ELR (cell line): ENCODE data around the gene HIP1.
"Not testable (repeated sequence)": the region's sequence is repeated elsewhere in the genome, so short reads cannot be mapped to it uniquely, and the experiment has no call there.

ENCODE experiments used
- DNase-seq: peaks from one replicate; pipeline ENCODE4 v3.0.0-alpha.2; 2015; ENCODE audit warnings: low read depth

HIP1 gene

DNA sequence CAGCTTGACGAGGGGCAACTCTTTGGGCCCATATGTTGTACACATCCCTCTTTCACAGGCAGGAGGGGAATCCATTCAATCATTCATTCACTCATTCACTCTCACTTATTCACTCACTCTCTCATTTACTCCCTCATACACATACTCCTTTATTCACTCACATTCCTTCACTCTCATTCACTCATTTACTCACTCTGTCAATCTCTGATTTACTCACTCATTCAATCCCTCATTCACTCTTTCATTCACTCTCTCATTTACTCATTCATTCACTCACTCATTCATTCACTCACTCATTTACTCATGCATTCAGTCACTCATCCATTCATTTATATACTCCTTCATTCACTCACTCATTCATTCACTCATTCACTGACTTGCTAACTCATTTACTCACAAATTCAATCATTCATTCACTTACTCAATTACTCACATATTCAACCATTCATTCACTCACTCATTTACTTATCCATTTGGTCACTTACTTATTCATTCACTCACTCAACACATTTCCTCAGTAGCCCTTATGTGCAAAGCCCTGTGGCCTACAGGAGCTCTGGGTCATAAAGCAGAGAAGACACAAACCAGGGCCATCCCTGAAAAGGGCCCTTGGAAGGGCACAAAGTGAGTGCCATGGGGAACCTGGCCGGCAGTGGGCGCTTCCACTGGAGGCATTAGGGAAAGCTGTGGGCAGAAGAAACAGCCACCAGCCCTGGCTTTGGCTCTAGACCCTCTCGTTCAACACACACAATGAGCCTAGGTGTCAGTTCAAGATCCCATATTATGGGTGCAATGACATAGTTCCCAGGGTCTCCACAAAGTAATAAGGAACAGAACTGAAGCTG, 26.0 kb downstream of the HIP1 start:
- no peak for DNase-seq

DNA sequence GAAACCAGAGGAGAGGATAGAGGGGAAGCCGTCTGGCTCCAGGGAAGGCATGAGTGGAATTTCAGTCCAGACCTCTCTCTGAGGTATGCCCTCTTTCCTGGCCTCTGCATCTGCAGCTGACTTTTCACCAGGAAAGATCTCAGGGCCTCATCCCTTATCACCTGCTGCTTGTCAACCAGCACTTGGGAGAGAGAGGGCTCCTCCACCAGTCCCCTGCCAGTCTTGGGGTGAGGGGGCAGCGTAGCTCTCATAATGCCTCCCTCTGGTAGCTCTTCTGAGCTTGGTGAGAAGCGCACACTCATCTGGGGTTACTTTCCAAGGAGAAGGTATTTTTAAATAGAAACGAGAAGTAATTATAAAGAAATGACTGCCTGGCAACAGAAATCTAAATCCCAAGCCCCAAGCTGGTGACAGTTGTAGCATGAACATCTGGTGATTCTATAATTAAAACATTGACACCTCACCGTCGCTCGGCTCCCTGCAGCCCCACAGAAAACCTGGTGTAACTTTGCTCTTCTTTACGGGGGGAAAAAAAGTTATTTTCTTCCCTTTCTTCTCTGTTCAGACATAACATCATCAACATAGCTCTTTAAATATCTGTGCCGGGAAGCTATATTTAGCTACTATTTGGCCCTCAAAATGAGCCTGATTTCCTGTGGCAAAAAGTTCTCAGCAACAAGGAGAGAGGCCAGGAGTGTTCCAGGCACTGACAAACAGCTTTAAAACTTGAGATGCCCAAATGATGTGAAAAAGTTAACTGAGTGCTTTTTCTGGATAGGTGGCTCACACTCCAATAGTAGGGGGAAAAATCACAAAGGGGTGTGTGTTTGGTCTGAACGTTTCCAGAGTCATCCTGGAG, 26.9 kb downstream of the HIP1 start:
- no peak for DNase-seq

DNA sequence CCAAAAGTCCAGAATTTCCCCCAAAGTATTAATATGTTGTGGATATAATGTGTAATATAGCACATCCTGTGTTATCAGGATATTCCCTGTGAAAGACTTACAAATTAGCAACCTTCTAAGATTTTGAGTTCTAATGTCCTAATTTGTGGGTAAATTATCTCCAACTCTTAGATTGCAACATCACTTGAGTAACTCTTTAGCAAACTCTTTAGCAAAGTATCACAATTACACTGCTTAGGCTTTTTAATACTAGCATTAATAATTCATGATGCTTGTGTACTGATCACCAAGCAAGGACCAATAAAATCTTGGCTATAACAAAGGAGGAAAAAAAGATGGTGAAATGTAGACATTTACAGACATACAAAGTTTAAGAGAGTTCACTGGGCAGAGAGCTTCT, 27.7 kb downstream of the HIP1 start:
- DNase-seq, result no peak

DNA sequence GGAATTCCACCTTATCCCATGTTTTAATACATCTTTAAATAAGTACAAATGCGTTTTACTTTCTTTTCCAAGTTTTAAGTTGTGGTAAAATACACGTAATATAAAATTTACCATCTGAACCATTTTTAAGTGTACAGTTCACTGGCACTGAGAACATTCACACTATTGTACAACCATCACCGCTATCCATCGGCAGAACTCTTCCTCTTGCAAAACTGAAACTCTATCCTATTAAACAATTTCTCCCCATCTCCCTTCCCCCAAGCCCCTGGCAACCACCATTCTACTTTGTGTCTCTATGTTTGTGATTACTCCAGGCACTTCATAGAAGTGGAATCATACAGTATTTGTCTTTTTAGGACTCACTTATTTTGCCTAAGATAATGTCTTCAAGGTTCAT, 33.8 kb downstream of the HIP1 start:
- no peak for DNase-seq

DNA sequence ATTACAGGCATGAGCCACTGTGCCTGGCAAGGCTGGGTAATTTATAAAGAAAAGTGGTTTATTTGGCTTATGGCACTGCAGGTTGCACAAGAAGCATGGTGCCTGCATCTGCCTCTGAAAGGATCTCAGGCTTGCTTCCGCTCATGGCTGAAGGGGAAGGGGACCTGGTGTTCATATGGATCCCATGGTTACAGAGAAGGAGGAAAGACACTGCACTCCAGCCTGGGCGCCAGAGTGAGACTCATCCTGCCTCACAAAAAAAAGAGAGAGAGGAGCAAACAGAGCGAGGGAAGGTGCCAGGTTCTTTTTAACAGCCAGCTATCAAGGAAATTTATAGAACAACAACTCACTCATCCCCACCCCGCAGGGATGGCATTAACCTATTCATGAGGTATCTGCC, 36.2 kb downstream of the HIP1 start:
- no peak for DNase-seq

DNA sequence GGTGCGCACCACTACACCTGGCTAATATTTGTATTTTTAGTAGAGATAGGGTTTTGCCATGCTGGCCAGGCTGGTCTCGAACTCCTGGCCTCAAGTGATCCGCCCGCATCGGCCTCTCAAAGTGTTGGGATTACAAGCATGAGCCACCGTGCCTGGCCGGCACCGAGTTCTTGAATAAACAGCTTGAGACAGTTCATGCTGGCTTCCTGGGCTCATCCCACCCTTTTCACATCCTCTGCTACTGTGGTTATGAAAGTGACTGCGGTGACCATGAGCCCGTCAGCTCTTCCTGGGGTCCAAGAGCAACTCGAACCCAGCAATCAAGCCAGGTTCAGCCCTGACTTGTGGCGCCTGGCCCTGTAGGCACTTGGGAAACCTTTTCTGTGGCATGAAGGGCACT, 38.7 kb downstream of the HIP1 start:
- no peak for DNase-seq

- DNase-seq, result no peak
Measured at GRCh38 chr7:75698358-75698757, 40.4 kb downstream of the HIP1 start.

DNA sequence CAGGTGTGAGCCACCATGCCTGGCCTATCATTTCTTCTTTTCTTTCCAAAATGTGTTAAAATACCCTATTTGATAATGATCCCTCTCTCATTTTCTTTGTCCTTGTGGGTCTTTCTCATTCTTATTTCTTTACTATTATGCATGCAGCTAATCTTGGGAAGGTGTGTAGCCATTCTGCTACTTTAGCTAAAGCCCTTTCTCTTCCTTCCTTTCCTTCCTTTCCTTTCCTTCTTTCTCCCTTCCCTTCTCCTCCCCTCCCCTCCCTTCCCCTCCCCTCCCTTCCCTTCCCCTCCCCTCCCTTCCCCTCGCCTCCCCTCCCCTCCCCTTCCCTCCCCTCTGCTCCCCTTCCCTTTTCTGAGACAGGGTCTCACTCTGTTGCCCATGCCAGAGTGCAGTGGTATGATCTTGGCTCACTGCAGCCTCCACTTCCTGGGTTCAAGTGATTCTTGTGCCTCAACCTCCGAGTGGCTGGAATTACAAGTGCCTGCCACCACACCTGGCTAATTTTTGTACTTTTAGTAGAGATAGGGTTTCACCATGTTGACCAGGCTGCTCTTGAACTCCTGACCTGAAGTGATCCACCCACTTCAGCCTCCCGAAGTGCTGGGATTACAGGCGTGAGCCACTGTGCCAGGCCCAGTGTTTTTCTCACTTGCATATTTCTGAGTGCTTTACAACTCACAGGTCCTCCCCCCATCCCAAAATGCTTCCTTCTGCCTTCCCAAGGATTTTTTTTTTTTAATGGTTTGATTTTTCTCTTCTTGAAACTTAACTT, 42.3 kb downstream of the HIP1 start:
- DNase-seq, result no peak

DNA sequence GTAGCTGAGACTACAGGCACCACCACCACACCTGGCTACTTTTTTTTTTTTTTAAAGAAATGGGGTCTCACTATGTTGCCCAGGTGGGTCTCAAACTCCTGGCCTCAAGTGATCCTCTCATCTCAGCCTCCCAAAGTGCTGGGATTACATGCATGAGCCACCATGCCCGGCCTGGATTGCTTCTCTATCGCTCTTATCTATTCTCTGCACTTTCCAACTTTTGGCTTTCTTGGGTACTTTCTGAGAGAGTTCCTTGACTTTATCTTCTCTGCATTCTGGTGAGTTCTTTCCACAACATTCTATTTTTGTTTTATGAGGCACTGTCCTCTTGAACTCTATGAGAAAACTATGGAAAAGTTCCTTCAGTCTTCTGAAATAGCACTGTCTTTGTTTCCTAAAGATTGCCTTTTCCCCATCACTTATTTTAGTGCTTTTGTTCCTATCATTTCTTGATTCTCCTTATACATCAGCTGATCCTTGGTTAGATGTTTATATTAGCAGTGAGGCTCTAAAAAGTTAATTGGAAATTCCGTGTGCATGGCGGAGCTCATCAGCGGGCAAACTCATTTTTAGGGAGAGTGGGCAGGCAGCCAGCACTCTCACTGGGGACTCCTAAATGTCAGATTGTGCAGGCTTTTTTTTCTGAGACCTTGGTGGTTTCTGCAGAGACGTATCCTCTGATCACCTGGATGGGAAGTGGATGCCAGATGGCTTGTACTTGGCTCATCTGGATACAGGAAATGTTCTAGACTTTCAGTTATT, 43.9 kb downstream of the HIP1 start:
- no peak for DNase-seq

- DNase-seq, result not testable (repeated sequence)
Measured at GRCh38 chr7:75693668-75694067, 45.1 kb downstream of the HIP1 start.

DNA sequence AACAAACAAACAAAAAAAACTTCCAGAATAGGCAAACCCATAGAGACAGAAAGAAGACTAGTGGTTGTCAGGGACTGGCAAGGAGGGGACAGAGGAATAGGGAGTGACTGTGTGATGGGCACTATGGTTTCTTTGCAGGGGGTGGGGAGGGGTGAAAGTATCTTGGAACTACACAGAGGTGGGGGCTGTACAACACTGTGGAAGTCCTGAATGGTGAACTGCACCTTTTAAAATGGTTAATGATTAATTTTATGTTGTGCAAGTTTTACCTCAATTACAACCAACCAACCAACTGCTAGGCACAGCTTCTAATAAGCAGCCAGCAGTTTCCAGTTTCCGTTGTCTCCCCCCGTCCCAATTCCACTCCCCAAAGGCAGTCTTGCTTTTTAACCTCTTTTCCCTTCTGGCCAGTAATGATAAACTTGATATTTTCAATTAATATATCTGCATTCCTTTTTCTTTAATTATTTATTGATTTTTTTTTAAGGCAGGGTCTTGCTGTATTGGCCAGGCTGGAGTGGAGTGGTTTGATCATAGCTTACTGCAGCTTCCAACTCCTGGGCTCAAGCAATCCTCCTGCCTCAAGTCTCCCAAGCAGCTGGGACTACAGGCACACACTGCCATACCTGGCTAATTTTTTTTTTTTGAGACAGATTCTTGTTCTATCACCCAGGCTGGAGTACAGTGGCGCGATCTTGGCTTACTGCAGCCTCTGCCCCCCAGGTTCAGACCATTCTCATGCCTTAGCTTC, 46.8 kb downstream of the HIP1 start:
- DNase-seq, result no peak

- no peak for DNase-seq
Measured at GRCh38 chr7:75690121-75690523, 48.6 kb downstream of the HIP1 start.

DNA sequence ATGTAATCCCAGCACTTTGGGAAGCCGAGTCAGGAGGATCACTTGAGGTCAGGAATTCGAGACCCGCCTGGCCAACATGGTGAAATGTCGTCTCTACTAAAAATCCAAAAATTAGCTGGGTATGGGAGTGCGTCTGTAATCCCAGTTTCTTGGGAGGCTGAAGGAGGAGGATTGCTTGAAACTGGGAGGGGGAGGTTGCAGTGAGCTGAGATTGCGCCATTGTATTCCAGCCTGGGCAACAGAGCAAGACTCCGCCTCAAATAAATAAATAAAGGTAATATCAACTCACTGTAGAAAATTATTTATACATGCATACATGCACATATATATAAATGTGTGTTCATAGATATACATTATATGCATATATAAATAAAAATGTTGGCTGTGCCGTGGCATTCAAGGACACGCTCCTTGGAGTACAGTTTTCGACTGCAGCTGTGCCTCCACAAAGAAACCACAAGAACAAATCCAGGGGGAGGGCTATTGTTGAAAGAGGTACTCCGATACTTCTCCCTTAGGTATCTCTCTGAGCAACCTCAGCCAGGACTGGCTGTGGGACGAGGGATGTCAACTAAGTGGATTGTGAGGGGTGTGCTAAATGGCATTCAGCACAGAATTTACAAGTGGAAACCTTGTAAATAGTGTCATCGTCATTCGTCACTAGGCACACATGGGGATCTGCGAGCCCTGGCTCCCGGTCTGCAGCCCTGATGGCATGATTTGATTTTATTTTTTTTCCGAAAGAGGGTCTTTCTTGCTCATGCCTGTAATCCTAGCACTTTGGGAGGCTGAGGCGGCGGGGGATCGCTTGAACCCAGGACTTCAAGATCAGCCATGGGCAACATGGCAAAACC, 49.3 kb downstream of the HIP1 start:
- no peak for DNase-seq

DNA sequence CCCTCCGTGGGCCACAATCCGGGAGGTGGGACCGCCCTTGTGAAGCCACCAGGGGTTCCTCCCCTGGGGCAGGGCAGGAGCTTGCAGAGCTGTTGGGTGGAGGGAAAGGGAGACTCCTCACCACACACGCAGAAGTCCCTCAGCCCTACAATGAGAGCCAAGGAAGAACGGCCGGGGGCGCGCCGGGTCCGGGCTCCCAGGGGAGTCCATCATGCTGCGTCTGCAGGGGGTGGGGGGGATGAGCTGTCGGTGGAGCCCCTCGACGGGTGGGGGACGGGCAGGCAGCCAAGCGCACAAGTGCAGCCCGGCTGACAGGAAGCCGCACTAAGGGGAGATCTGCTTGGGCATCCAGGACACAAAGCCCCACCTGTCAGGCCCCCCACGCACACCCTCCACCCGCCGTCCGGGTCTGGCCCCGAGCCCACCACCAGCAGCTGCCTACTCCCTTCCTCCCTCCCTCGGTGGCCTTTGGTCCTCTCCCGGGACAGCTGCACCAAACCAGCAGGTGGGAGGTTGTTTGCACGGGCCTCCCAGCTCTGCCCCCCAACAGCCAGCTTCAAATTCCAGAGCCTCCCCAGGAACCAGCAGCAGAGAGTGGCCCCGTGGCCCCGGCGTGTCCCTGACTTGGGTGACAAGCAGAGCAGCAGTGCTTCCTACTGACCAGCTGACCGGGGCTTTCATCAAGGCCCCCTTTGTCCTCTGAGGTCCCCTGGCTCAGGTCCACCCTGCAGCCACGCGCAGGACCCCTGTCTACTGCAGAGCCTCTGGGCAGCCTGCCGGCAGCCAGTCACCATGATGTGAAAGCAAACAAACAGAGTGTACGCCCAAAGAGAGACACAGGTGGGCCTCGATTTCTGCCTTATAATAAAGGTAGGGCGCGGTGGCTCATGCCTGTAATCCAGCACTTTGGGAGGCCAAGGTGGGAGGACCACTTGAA, 50.3 kb downstream of the HIP1 start:
- no peak for DNase-seq

GRCh38 chr7:75687246-75688088, 51.3 kb downstream of the HIP1 start:
- no peak for DNase-seq

GRCh38 chr7:75686551-75686950, 52.2 kb downstream of the HIP1 start:
- no peak for DNase-seq

DNA sequence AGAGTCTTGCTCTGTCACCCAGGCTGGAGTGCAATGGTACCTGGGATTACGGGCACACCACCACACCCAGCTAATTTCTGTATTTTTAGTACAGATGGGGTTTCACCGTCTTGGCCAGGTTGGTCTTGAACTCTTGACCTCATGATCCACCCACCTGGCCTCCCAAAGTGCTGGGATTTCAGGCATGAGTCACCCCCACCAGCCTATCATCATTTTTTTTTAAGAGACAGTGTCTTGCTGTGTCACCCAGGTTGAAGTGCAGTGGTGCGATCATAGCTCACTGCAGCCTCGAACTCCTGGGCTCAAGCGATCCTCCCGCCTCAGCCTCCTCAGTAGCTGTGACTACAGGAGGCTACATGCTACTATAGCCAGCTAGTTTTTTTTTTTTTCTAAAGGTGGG, 56.7 kb downstream of the HIP1 start:
- DNase-seq, result not testable (repeated sequence)

DNA sequence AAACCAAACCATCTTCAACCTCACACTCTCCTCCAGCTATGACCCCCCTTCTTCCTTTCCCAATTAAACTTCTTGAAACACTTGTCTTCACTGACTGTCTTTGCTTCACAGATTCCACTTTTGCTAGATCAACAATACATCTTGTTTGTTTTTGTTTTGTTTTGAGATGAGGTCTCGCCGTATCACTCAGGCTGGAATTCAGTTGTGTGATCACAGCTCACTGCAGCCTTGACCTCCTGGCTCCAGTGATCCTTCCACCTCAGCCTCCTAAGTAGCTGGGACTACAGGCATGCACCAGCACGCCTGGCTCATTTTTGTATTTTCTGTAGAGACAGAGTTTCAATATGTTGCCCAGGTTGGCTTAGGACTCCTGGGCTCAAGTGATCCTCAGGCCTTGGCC, 59.7 kb downstream of the HIP1 start:
- DNase-seq, result no peak
